Pancreas (tissue), 10 donors: ENCODE results near the gene SUSD5. TPM values are rescaled to one million over a fixed set of nuclear protein-coding genes. Genes with fewer than 3 reads are reported as not detected.

Experiments used
- ATAC-seq, 4 donors: fragments of 200-7000 bp; cut with Tn5 transposase; one replicate each; pipeline versions ENCODE4 v1.8.0 to v1.9.1; 2020; ENCODE audit warnings: mild to moderate bottlenecking in 4 of 4, moderate library complexity in 4 of 4
- DNase-seq, 6 donors: peaks; one replicate each; pipeline ENCODE4 v3.0.0-alpha.2; 2020
- FAIRE-seq: peaks from 2 replicates; lab custom pipeline; 2012; peaks lifted over from hg19 to GRCh38; lab: Jason Lieb, UNC
- H3K27ac ChIP-seq, 4 donors: fragments of 200-600 bp; sonication (generic); 1 replicate in 3 of 4; 2 replicates in 1 of 4; pipeline versions ENCODE4 v1.5.0 to v1.8.0; 2020
- H3K27me3 ChIP-seq, 4 donors: fragments of 200-600 bp; one replicate each; pipeline ENCODE4 v1.8.0; 2021
- H3K36me3 ChIP-seq, 3 donors: fragments of 200-600 bp; sonication (generic) in 1 of 3; one replicate each; pipeline versions ENCODE4 v1.5.0 to v1.8.0; 2020 to 2021
- H3K4me1 ChIP-seq, 3 donors: fragments of 200-600 bp; one replicate each; pipeline ENCODE4 v1.8.0; 2021
- H3K4me3 ChIP-seq, 4 donors: fragments of 200-600 bp; sonication (generic) in 2 of 4; one replicate each; pipeline versions ENCODE4 v1.5.0 to v1.8.0; 2020 to 2021
- H3K9me3 ChIP-seq, 4 donors: fragments of 200-600 bp; one replicate each; pipeline ENCODE4 v1.8.0; 2021
- WGBS, 2 donors: extraction: QIAGEN DNeasy Blood & Tissue Kit; methylation state at CpG; one replicate each; pipeline ENCODE4 v1.1.7; 2013; 5-methylcytosine and 5-hydroxymethylcytosine counted together
- intact Hi-C, 3 donors: fragments of 100-400 bp; cut with DNase I; formaldehyde crosslinking; loops; one replicate each; pipeline versions ENCODE4 v1.11.1 to v1.14.2; 2022
- polyA plus RNA-seq, 2 donors: library from polyadenylated mRNA; stranded (reverse); fragments of 200-250 nt; gene quantifications; one replicate each; pipeline ENCODE4 v1.2.3, GENCODE V29; 2013
- total RNA-seq, 6 donors: library from RNA; stranded (reverse); fragmentation: NEBNext Ultra II Directional in 4 of 6; extraction: Animal tissue kit (Norgen Biotek cat#: 25700) in 4 of 6; gene quantifications; one replicate each; pipeline versions ENCODE4 v1.2.1 to v1.2.4, GENCODE V29; 2021 to 2023
- TF ChIP-seq, protein P1 (sequence below), 4 donors: fragments of 200-600 bp; sonication (generic) in 3 of 4; IDR thresholded peaks; one replicate each; pipeline versions ENCODE4 v1.5.0 to v1.8.0; 2021; ENCODE audit warnings: antibody characterized with exemption in 4 of 4
- donor health status: healthy with polysubstance abuse.
- donor health status: DM: no; HTN: no; CAD: no; lungs with moderate emphysema.
- donor health status: DM: no; HTN: no; CAD: no.
- donor health status: control.
- donor health status: control.
- donor health status: Bipolar disorder and iron deficiency.
- donor health status: DM: yes; HTN: yes; CAD: no.
- donor health status: DM: no; HTN: no; CAD: no.
- donor health status: DM: no; HTN: no; CAD: no.
- donor health status: DM: yes; HTN: yes; CAD: no.

Gene SUSD5
- total and polyA plus RNA-seq, 8 donors = 0.05 to 0.54 (median 0.21) TPM

DNA sequence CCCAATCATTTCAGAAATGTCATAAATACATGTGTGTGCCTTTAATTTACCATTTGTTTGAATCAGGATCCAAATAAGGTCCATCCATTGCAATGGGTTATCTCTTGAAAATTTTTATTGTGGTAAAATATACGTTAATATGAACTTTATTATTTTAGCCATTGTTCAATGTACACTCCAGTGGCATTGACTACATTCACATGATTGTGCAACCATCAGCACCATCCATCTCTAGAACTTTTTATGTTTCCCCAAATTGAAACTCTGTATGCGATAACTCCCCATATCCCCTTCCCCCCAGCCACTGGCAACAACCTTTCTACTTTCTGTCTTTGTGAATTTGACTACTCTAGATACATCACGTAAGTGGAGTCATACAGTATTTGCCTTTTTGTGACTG lies 92.8 kb downstream of the SUSD5 start:
- 89 to 91% methylated on average over 3 of the region's 3 CpGs for WGBS, 2 donors
- Histone ChIP-seq H3K9me3 (no peaks in the 10 kb centered on the region), H3K36me3 (peaks cover 0 to 13% (median 0%) of the 10 kb centered on the region in 3 donors), H3K27me3 (no peaks in the 10 kb centered on the region), H3K27ac (no peak overlapping the region), H3K4me3 (no peak overlapping the region), H3K4me1 (no peaks in the 10 kb centered on the region)
- no peak for DNase-seq
- no peak for FAIRE-seq
- no peak for ATAC-seq
- TF ChIP-seq, protein P1, sequence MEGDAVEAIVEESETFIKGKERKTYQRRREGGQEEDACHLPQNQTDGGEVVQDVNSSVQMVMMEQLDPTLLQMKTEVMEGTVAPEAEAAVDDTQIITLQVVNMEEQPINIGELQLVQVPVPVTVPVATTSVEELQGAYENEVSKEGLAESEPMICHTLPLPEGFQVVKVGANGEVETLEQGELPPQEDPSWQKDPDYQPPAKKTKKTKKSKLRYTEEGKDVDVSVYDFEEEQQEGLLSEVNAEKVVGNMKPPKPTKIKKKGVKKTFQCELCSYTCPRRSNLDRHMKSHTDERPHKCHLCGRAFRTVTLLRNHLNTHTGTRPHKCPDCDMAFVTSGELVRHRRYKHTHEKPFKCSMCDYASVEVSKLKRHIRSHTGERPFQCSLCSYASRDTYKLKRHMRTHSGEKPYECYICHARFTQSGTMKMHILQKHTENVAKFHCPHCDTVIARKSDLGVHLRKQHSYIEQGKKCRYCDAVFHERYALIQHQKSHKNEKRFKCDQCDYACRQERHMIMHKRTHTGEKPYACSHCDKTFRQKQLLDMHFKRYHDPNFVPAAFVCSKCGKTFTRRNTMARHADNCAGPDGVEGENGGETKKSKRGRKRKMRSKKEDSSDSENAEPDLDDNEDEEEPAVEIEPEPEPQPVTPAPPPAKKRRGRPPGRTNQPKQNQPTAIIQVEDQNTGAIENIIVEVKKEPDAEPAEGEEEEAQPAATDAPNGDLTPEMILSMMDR (IDR thresholded peaks at IDR 0.05) = no peak
- intact Hi-C loops = loop anchor here in 1 of 3 donors (5.0 kb wide), 1 partner anchor 246 kb away; no protein-coding TSS in a partner anchor

DNA sequence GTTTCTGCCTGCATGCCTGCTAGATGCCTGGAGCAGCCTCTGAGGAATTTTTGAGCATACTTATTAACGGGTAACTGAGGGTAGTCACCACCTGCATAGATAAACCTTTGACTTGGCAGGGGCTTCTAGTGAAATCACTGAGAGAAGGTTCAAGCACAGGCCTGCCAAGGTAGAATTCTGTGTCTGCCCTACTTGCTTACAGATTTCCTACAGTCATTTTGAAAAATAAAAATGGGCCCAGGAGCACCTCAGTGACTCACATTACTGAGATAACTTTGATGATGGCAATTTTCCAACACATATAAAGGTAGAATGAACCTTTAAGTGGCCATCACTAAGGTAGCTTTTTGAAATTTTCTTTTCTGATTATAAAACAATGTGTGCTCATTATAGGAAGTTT lies 94.0 kb downstream of the SUSD5 start:
- ATAC-seq (no peak), FAIRE-seq (no peak), DNase-seq (no peak)
- 42 to 52% methylated on average over 1 of the region's 1 CpG for WGBS, 2 donors
- H3K4me3 ChIP-seq = no peak overlapping the region
- H3K36me3 ChIP-seq = peaks cover 0 to 10% (median 0%) of the 10 kb centered on the region in 3 donors
- H3K27ac ChIP-seq = no peak overlapping the region
- no peaks in the 10 kb centered on the region for H3K9me3 ChIP-seq
- H3K27me3 ChIP-seq = no peaks in the 10 kb centered on the region
- TF ChIP-seq, protein P1 (IDR thresholded peaks at IDR 0.05) = no peak
- intact Hi-C loops = loop anchor here in 1 of 3 donors (5.0 kb wide), 1 partner anchor 248 kb away; no protein-coding TSS in a partner anchor
- H3K4me1 ChIP-seq = no peaks in the 10 kb centered on the region

DNA sequence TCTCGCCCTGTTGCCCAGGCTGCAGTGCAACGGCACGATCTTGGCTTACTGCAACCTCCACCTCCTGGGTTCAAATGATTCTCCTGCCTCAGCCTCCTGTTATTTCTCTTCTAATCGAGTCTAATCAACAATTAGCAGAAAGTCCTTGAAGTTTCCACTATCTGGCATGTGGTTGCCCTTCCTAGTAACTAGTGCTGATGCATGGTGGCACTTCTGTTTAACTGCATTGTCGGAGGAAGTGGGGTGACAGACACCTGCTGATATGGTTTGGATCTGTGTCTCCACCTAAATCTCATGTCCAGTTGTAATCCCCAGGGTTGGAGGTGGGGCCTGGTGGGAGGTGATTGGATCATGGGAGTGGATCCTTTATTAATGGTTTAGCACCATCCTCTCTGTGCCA lies 95.6 kb downstream of the SUSD5 start:
- FAIRE-seq (no peak), DNase-seq (no peak), ATAC-seq (no peak)
- TF ChIP-seq, protein P1 (IDR thresholded peaks at IDR 0.05) = no peak
- 76 to 79% methylated on average over 5 of the region's 5 CpGs for WGBS, 2 donors
- Histone ChIP-seq H3K36me3 (peaks cover 0 to 10% (median 0%) of the 10 kb centered on the region in 3 donors), H3K27ac (no peak overlapping the region), H3K9me3 (no peaks in the 10 kb centered on the region), H3K4me1 (no peaks in the 10 kb centered on the region), H3K27me3 (no peaks in the 10 kb centered on the region), H3K4me3 (no peak overlapping the region)
- intact Hi-C loops = no loop called here

DNA sequence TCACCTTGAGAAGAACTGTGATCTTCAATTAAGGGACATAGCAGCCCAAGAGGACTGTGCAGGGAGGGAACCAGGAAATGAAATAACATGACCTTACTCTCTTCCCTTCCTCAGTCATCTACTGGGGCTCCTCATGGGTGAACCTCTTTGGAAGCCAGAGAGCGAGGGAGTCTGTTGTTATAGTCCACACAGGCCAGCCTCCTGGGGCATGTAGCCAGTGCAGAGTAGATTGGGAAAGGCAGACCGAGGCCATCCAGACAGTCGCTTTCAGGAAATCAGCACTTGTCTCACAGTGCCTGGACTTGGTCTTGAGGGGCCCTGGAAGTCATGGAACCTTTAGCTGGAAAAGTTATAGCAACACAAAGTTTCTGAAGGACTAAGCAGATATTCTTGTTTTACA lies 98.7 kb downstream of the SUSD5 start:
- no peak for DNase-seq
- ATAC-seq = no peak
- peaks cover 0 to 7% (median 0%) of the 10 kb centered on the region in 3 donors for H3K36me3 ChIP-seq

DNA sequence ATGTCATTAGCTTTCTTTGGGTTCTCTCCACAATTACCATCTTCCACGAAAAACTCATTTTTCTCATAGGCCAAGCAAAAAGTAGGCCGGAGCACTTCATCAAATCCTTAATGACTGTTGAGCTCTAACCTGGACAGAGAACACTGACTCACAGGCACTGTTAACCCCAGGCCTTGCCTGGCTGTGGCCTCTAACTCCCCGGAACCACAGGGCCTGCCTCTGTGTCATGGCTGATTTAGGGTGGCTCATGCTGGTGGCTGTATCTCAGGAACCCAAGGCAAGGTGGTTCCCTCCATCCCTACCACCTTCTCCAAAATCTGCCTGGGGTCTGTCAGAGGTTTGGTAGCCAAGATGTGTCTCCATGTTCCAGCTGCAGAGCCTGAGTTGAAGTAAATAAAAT lies 101.1 kb downstream of the SUSD5 start:
- TF ChIP-seq, protein P1 (IDR thresholded peaks at IDR 0.05) = no peak
- Histone ChIP-seq H3K27me3 (no peaks in the 10 kb centered on the region), H3K27ac (no peak overlapping the region), H3K9me3 (no peaks in the 10 kb centered on the region), H3K4me1 (peaks cover 0 to 14% (median 11%) of the 10 kb centered on the region in 3 donors), H3K4me3 (no peak overlapping the region), H3K36me3 (peaks cover 0 to 3% (median 0%) of the 10 kb centered on the region in 3 donors)
- no peak for FAIRE-seq
- WGBS, 2 donors = 92 to 93% methylated on average over 3 of the region's 3 CpGs
- intact Hi-C loops = no loop called here
- no peak for DNase-seq
- no peak for ATAC-seq

More for the DNA sequence above, 98.7 kb downstream of the SUSD5 start:
- intact Hi-C loops = no loop called here
- H3K4me3 ChIP-seq = no peak overlapping the region
- H3K27me3 ChIP-seq = no peaks in the 10 kb centered on the region
- TF ChIP-seq, protein P1 (IDR thresholded peaks at IDR 0.05) = no peak
- H3K9me3 ChIP-seq = no peaks in the 10 kb centered on the region
- peaks cover 0 to 6% (median 6%) of the 10 kb centered on the region in 3 donors for H3K4me1 ChIP-seq
- WGBS, 2 donors = 66 to 84% methylated on average over 3 of the region's 3 CpGs
- no peak overlapping the region for H3K27ac ChIP-seq
- FAIRE-seq = no peak
